Activated naive CD8-positive, alpha-beta T cell treated with anti-CD3 and anti-CD28 coated beads, Interleukin-2, amount 10 ng/mL, durations not matched to agents 7 days and 5 days (primary cell): ENCODE data around the gene DNAJC2. TPM values are rescaled to one million over a fixed set of nuclear protein-coding genes. Genes with fewer than 3 reads are reported as not detected.
"Not testable (repeated sequence)": the region's sequence is repeated elsewhere in the genome, so short reads cannot be mapped to it uniquely, and the experiment has no call there.

Experiments
- ATAC-seq: fragments of 150-1000 bp; cut with Tn5 transposase; one replicate; pipeline ENCODE4 v1.10.0; 2021; ENCODE audit warnings: low read depth, moderate library complexity
- POLR2A ChIA-PET: fragments of 350-600 bp; sonication (Branson Sonifier 250); formaldehyde crosslinking; loops from one replicate; lab custom pipeline; 2021; ENCODE audit warnings: antibody characterized with exemption; lab: Charles Lee
- DNase-seq: peaks from one replicate; pipeline ENCODE4 v3.0.0; 2021
- H3K27ac Mint-ChIP-seq: one replicate; pipeline ENCODE4 v1.8.0; 2022; ENCODE audit warnings: mild to moderate bottlenecking, mixed read lengths
- H3K27me3 Mint-ChIP-seq: one replicate; pipeline ENCODE4 v1.8.0; 2022; ENCODE audit warnings: mild to moderate bottlenecking, moderate library complexity, mixed read lengths
- H3K36me3 Mint-ChIP-seq: one replicate; pipeline ENCODE4 v1.8.0; 2021; ENCODE audit warnings: mild to moderate bottlenecking, mixed read lengths
- H3K4me1 Mint-ChIP-seq: one replicate; pipeline ENCODE4 v1.8.0; 2021; ENCODE audit warnings: mixed read lengths
- H3K4me3 Mint-ChIP-seq: one replicate; pipeline ENCODE4 v1.8.0; 2022; ENCODE audit warnings: mild to moderate bottlenecking, moderate library complexity, mixed read lengths
- H3K9me3 Mint-ChIP-seq: one replicate; pipeline ENCODE4 v1.8.0; 2021; ENCODE audit warnings: mixed read lengths
- total RNA-seq, 2 experiments: library from RNA; stranded (reverse); gene quantifications; one replicate each; pipeline ENCODE4 v1.2.3, GENCODE V29; 2021

DNAJC2 gene
- total RNA-seq, 2 experiments from 2014 or later, result 26.4 to 27.7 TPM

DNA sequence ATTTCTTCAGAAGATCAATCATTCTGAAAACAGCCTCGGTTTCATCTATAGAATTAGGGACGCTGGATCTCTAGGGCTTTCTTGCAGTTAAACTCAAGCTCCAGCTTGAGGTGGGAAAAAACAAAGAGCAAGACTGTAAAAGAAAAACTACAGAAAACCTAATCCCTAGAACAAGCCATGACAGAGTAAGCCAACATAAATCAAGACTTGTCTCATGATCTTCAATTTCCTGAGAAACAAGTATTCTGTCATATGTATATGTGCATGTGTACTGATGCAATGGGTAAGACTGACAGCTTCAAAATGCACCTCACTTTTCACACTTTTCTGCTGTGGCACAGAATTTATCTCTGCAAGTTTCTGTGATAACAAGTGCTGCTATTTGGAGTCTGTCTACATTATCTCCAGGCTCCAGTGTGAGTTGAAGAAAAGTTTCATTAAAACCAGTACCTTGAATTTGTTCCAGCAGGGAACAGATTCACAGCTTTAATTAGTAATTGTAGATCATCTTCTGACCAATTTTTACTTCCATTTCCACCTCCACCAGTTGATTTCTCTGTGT is 28.1 kb downstream of the DNAJC2 start:
- no peak for ATAC-seq
- H3K27me3 Mint-ChIP-seq, result no peaks in the 10 kb centered on the region
- POLR2A ChIA-PET, result no interaction called here
- no peak overlapping the region for H3K4me3 Mint-ChIP-seq
- DNase-seq, result no peak
- peaks cover 5% of the 10 kb centered on the region for H3K4me1 Mint-ChIP-seq
- H3K36me3 Mint-ChIP-seq, result peaks cover 38% of the 10 kb centered on the region
- no peaks in the 10 kb centered on the region for H3K9me3 Mint-ChIP-seq
- H3K27ac Mint-ChIP-seq, result peak overlapping the region; percentile 35

DNA sequence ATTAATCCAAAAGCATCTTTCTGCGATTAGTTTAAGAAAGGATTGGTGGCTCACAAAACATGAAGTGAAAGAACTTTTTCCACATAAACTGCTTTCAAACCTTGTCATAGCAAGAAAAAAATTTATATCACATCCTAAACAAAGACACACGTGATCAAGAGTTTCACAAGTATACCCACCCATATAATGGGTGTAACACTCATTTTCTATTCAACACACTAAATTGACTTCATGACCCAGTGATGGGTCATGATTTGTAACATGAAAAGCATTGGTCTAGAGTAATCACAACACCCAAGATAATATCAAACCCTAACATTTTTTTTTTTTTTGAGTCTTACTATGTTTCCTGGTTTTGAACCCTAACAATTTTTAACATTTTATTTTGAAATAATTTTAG is 29.7 kb downstream of the DNAJC2 start:
- no peak overlapping the region for H3K4me3 Mint-ChIP-seq
- no peaks in the 10 kb centered on the region for H3K9me3 Mint-ChIP-seq
- H3K36me3 Mint-ChIP-seq, result peaks cover 41% of the 10 kb centered on the region
- no peak for ATAC-seq
- POLR2A ChIA-PET, result no interaction called here
- no peak for DNase-seq
- no peak overlapping the region for H3K27ac Mint-ChIP-seq
- peaks cover 5% of the 10 kb centered on the region for H3K4me1 Mint-ChIP-seq
- no peaks in the 10 kb centered on the region for H3K27me3 Mint-ChIP-seq

DNA sequence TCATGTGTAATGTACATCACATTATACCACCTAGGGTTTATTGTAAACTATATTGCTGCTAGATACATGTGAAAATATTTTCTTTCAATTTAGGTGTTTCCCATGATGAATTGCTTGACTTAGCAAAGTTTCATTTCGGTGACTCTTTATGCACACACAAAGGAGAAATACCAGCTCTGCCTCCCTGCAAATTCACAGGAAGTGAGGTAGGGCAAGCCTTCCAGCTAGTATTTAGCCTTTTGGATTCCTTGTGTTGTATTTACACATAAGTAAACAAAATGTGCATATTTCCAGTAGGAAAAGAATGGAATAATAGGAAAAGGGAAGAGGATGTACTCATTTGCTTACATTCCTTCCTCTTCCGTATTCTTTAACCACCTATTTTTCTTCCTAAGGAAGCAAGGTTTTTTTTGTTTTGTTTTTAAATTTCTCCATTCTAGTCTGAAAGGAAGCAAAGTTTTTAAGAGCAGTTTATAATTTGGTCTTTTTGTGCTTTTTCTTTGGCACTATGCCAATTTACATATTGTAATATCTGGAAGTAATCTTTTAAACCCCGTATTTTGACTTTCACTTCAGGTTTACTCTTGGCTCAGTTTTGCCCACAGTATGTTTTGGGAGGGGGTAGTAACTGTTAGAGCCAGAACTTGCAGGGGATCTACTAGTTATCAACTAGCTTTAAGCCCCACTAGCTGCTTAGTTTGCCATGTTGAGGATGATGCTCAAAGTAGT is 36.9 kb downstream of the DNAJC2 start:
- H3K4me1 Mint-ChIP-seq, result no peaks in the 10 kb centered on the region
- ATAC-seq (no peak), DNase-seq (no peak)
- H3K27ac Mint-ChIP-seq, result no peak overlapping the region
- POLR2A ChIA-PET, result no interaction called here
- H3K4me3 Mint-ChIP-seq, result no peak overlapping the region
- no peaks in the 10 kb centered on the region for H3K27me3 Mint-ChIP-seq
- H3K36me3 Mint-ChIP-seq, result peaks cover 38% of the 10 kb centered on the region
- H3K9me3 Mint-ChIP-seq, result no peaks in the 10 kb centered on the region

DNA sequence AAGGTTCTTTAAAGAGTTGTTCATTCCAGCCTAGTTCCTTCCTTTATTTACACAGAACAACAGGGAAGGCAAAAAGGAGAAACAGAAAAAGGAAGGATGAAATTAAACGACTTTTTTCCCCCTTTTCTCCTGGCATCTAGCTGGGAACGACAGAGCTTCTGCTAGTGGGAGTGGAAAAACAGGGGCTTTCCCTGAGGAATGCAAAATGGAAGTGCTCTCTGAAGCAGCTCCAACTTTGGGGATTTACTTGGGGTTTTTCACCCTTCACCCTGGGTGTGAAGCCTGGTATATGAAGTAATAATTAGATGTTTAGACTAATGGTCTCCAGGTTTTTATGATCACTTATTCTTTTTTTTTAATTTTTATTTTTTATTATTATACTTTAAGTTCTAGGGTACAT is 43.1 kb downstream of the DNAJC2 start:
- H3K9me3 Mint-ChIP-seq, result no peaks in the 10 kb centered on the region
- H3K27me3 Mint-ChIP-seq, result no peaks in the 10 kb centered on the region
- ATAC-seq (no peak), DNase-seq (no peak)
- H3K4me3 Mint-ChIP-seq, result no peak overlapping the region
- H3K36me3 Mint-ChIP-seq, result peaks cover 31% of the 10 kb centered on the region
- no peak overlapping the region for H3K27ac Mint-ChIP-seq
- POLR2A ChIA-PET, result no interaction called here
- peaks cover 23% of the 10 kb centered on the region for H3K4me1 Mint-ChIP-seq

DNA sequence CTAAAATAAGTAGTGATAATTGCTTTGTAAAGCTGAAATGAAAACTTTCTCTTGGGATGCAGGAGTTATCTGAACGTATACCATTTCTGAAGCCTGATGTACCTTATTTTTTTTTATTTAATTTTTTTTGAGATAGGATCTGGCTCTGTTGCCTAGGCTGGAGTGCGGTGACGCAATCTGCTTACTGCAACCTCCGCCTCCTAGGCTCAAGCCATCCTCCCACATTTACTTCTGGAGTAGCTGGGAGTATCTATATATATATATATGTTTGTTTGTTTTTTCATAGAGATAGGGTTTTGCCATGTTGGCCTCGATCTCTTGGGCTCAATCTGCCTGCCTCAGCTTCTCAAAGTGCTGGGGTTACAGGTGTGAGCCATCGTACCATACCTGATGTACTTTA is 44.9 kb downstream of the DNAJC2 start:
- H3K4me1 Mint-ChIP-seq, result peaks cover 25% of the 10 kb centered on the region
- H3K4me3 Mint-ChIP-seq, result no peak overlapping the region
- POLR2A ChIA-PET, result no interaction called here
- H3K27me3 Mint-ChIP-seq, result no peaks in the 10 kb centered on the region
- no peak overlapping the region for H3K27ac Mint-ChIP-seq
- H3K9me3 Mint-ChIP-seq, result no peaks in the 10 kb centered on the region
- ATAC-seq (no peak), DNase-seq (no peak)
- peaks cover 22% of the 10 kb centered on the region for H3K36me3 Mint-ChIP-seq

DNA sequence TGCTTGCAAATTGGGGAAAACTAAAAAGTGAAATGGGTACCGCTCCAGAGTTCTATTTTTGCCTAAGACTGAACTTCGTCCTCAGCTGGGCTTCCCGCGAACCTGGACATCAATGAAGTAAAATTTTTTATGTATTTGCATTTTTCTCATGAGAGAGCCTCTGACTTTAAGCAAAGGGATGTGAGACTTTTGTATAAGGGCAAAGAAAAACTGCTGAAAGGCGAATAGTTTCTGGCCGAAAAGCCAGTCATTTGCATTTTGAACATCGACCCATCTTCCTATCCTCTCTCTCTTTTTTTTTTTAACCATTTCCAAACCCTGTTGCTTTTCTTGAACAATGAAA is 46.8 kb downstream of the DNAJC2 start:
- Mint-ChIP-seq H3K9me3 (no peaks in the 10 kb centered on the region), H3K4me3 (peak overlapping the region; percentile 85), H3K4me1 (peaks cover 25% of the 10 kb centered on the region), H3K36me3 (peaks cover 12% of the 10 kb centered on the region), H3K27ac (peak overlapping the region; percentile 85), H3K27me3 (peaks cover 3% of the 10 kb centered on the region)
- POLR2A ChIA-PET, result interaction anchor here (1.2 kb wide), 1 partner anchor 50 kb away, joined by 3 read pairs; the partner anchor contains the start of gene PSMC2
- no peak for DNase-seq
- no peak for ATAC-seq

DNA sequence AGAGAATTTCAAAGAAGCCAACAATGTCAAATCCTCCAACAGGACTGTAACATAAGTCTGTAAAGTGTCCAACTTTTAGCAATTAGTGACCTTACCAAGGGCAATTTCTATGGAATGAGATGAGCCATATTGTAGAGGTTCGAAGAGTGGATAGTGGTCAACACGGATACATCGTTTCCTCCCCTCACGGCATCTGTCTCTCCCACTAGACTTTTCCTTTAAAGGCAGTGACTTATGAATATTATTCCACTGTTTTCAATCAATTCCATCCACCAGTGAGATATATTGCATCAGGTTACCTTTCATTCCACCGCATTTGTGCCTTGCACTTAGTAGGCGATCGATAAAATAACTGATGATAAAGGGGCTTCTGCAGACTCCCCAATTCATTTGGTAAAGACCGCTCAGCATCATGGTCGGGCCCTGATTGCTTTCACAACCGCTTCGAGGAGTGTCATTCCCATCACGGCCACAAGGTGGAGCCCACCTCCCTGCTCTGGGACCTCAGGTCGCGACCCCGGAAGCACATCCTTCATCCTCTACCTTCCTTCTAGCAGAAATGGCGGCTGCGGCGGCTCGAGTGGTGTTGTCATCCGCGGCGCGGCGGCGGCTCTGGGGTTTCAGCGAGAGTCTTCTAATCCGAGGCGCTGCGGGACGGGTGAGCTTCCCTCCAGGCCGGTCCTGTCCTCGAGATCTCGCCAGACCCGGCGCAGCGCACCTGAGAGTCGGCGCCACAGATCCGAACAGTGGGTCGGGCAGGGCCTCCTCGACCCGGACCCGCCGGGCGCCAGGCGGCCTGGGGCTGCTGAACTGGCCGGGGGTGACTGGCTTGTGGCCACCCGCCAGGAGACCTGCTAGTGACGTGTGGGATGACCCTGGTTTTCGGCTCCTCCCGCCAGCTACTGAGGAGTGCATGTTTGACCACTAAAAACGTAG is 47.4 kb downstream of the DNAJC2 start, which contains the start of gene PMPCB:
TSS of gene PMPCB (plus strand) at position 535 of the 936 bp plus-strand sequence. CDS start at position 560, 25 bp downstream.
- Mint-ChIP-seq H3K27ac (peak within 1 kb of the TSS; percentile 85), H3K4me3 (peak within 1 kb of the TSS; percentile 85), H3K36me3 (peaks cover 12% of the 10 kb centered on the region), H3K9me3 (no peaks in the 10 kb centered on the region), H3K4me1 (peaks cover 24% of the 10 kb centered on the region), H3K27me3 (peaks cover 3% of the 10 kb centered on the region)
- ATAC-seq (peak; percentile 95), DNase-seq (peak; percentile 95)
- POLR2A ChIA-PET, result interaction anchor here (0.6 to 1.2 kb wide), 2 partner anchors 51 to 55 kb away, joined by 3 read pairs; partner anchors contain the start of gene PSMC2

DNA sequence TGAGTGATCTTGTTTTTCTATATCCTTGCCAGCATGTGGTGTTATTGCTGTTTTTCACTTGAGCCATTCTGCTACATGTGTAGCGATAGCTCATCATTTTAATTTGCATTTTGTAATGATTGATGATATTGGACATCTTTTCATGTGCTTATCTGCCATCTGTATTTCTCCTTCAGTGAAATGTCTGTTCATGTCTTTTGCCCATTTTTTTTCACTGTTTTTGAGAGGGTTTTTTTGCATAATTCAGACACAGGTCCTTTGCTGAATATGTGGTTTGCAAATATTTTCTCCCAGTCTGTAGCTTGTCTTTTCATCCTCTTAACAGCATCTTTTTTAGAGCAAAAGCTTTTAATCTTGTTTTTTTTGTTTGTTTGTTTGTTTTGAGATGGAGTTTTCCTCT is 51.0 kb downstream of the DNAJC2 start:
- H3K27ac Mint-ChIP-seq, result no peak overlapping the region
- H3K4me1 Mint-ChIP-seq, result peaks cover 16% of the 10 kb centered on the region
- no peak for ATAC-seq
- no peak for DNase-seq
- POLR2A ChIA-PET, result no interaction called here
- H3K36me3 Mint-ChIP-seq, result no peaks in the 10 kb centered on the region
- H3K27me3 Mint-ChIP-seq, result peaks cover 22% of the 10 kb centered on the region
- no peaks in the 10 kb centered on the region for H3K9me3 Mint-ChIP-seq
- no peak overlapping the region for H3K4me3 Mint-ChIP-seq

DNA sequence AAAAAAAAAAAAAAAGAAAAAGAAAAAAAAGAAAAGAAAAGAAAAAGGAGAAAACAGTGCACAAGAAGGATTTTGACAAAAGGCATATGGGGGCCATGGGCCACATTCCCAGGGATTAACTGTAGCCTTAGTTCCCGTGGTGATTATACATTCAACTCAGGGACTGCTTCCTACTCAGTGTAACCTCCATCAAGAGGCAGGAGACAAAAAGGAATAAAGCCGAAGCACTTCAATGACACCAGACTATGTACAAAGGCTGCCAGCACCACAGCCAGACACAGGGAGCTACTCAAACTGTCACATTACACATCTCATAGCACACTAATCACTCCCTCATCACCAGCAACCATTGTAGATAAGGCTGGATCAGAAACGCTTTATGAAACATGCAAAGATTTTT is 52.4 kb downstream of the DNAJC2 start:
- H3K9me3 Mint-ChIP-seq, result no peaks in the 10 kb centered on the region
- H3K4me1 Mint-ChIP-seq, result peaks cover 9% of the 10 kb centered on the region
- H3K27me3 Mint-ChIP-seq, result peaks cover 22% of the 10 kb centered on the region
- H3K4me3 Mint-ChIP-seq, result no peak overlapping the region
- H3K36me3 Mint-ChIP-seq, result no peaks in the 10 kb centered on the region
- H3K27ac Mint-ChIP-seq, result no peak overlapping the region
- no peak for ATAC-seq
- DNase-seq, result no peak
- POLR2A ChIA-PET, result no interaction called here

DNA sequence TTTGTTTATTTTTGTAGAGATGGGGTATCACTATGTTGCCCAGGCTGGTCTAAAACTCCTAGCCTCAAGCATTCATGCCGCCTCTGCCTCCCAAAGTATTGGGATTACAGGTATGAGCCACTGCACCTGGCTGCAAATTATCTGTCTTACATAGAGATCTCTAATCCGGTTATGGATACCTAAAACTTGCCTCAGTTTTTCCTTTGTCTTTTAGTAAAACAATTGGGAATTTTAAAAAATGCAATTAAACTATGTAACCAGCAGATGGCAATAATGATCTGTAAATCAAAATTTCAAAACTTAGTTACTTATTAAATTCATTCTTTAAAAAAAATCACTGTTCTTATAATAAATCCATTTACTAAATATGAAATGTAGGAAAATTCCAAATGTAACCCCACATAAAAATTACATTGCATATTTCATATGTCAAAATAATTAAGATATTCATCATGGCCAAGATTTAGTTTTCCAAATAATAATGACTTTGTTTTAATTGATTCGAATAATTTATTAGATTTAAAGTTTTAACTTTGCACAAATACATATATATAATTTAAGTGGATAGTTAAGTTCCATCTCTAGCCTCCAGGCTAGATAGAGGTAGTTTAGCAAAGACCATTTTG is 61.7 kb downstream of the DNAJC2 start:
- H3K4me1 Mint-ChIP-seq, result peaks cover 14% of the 10 kb centered on the region
- DNase-seq, H3K27me3 Mint-ChIP-seq, POLR2A ChIA-PET, H3K4me3 Mint-ChIP-seq, H3K27ac Mint-ChIP-seq, ATAC-seq, H3K9me3 Mint-ChIP-seq, H3K36me3 Mint-ChIP-seq: not testable (repeated sequence)

DNA sequence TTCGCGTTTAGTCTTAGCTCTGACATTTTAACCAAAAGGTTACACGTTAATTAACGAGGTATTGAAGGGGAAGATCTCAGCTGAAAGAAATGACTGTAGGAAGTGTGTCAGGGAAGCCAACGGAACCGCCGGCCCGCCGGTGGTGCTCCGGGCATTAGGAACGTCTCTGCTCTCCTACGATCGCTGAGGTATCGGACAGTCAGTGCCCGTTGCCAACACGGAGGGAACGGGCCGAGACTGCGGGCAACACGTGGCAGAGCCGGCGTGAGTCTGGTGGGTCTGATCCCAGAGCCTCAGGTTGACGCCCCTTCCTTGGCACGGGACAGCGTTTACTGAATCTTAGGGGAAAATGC is 63.8 kb downstream of the DNAJC2 start:
- H3K27me3 Mint-ChIP-seq, ATAC-seq, DNase-seq, H3K9me3 Mint-ChIP-seq, H3K36me3 Mint-ChIP-seq: not testable (repeated sequence)
- POLR2A ChIA-PET, result interaction anchor here (1.4 kb wide), 1 partner anchor 206 kb away, joined by 4 read pairs; the partner anchor contains the start of genes ARMC10 and FBXL13
- H3K27ac Mint-ChIP-seq, result peak overlapping the region; percentile 96
- peak overlapping the region; percentile 90 for H3K4me3 Mint-ChIP-seq
- peaks cover 17% of the 10 kb centered on the region for H3K4me1 Mint-ChIP-seq

DNA sequence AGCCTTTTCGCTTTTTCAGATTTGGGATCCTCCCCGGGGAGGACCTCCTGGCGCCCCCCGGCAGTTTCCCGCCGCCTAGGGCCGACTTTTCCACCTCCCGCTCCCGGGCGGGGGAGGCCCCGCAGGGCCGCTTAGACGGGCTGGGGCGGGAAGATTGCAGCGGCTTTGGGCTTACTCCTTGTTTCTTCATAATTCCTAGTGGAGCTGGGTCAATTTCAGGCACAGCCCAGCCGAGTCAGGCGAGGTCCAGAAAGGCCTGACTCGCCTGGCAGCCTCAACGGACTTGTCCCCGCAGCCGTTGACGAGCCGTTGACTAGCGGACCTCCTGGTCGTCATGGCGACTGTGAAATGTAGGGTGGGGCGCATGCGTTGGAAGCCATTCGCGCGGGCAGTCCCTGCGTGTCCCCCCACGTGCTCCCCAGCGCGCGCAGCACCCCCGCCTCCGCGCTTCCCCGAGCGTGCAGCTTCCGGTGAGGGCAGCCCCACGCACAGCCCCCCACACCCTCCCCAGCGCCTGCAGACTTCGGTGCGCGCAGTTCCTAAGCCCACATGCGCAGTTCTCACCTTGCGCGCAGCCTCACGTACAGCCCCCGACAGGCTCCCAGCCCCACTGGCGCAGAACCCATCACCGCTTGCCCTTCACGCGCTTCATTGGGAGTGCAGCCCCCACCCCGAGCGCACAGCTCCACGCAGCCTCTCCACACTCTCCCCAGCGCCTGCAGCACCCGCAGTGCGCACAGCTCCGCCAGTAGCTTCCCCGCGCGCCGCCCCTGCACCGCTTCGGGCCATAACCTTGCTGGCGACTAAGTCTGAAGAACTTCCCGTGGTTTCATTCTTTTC is 64.4 kb downstream of the DNAJC2 start:
- POLR2A ChIA-PET, result interaction anchor here (1.4 kb wide), 1 partner anchor 205 kb away, joined by 4 read pairs; the partner anchor contains the start of genes ARMC10 and FBXL13

More for the DNA sequence above, 64.4 kb downstream of the DNAJC2 start:
- peak; percentile 87 for DNase-seq
- H3K36me3 Mint-ChIP-seq, H3K27me3 Mint-ChIP-seq, H3K9me3 Mint-ChIP-seq: not testable (repeated sequence)
- H3K4me1 Mint-ChIP-seq, result peaks cover 17% of the 10 kb centered on the region
- H3K27ac Mint-ChIP-seq, result peak overlapping the region; percentile 96
- peak overlapping the region; percentile 90 for H3K4me3 Mint-ChIP-seq
- peak; percentile 91 for ATAC-seq
